Spinal cord (tissue), 10 donors: ENCODE results near the gene SYT9. TPM values are rescaled to one million over a fixed set of nuclear protein-coding genes. Genes with fewer than 3 reads are reported as not detected.
"Not testable (repeated sequence)": the region's sequence is repeated elsewhere in the genome, so short reads cannot be mapped to it uniquely, and the experiment has no call there.

Source experiments
- DNase-seq, 6 donors: peaks; one replicate each; pipeline versions ENCODE4 v3.0.0 to v3.0.0-alpha.2; 2013 to 2015; ENCODE audit warnings: low spot score in 6 of 6, low read depth in 4 of 6
- H3K27ac ChIP-seq: one replicate; pipeline ENCODE4 v1.5.1; 2013; ENCODE audit warnings: low read depth, low read length, control low read depth
- H3K27me3 ChIP-seq: one replicate; pipeline ENCODE4 v1.6.1; 2013; ENCODE audit warnings: low read length; ENCODE audit not compliant: control insufficient read depth, insufficient read depth
- H3K36me3 ChIP-seq: one replicate; pipeline ENCODE4 v1.6.1; 2013; ENCODE audit warnings: low read length; ENCODE audit not compliant: control insufficient read depth, insufficient read depth
- H3K4me1 ChIP-seq: one replicate; pipeline ENCODE4 v1.6.1; 2013; ENCODE audit warnings: low read length; ENCODE audit not compliant: control insufficient read depth, insufficient read depth
- H3K4me3 ChIP-seq: one replicate; pipeline ENCODE4 v1.5.1; 2013; ENCODE audit warnings: low read depth, low read length, control low read depth
- H3K9me3 ChIP-seq: one replicate; pipeline ENCODE4 v1.6.1; 2013; ENCODE audit warnings: low read length; ENCODE audit not compliant: control insufficient read depth, insufficient read depth
- WGBS: methylation state at CpG from one replicate; pipeline ENCODE4 v1.1.5; 2013; ENCODE audit warnings: missing lambda C conversion rate; ENCODE audit not compliant: insufficient coverage; 5-methylcytosine and 5-hydroxymethylcytosine counted together
- polyA plus RNA-seq, 2 donors: library from polyadenylated mRNA; unstranded; fragments of 120-200 nt; gene quantifications; one replicate each; pipeline ENCODE4 v1.2.1, GENCODE V29; 2013; ENCODE audit not compliant: insufficient read length in 2 of 2
- total RNA-seq, 2 donors: library from RNA; depleted of rRNA in 1 of 2; stranded (reverse); fragments of 120-200 nt in 1 of 2; fragments of >200 nt in 1 of 2; gene quantifications; one replicate each; pipeline versions ENCODE4 v1.2.3 to v1.2.4, GENCODE V29; 2013 to 2014
- donor health status: healthy.

The SYT9 gene
- total and polyA plus RNA-seq, 4 donors = 10.1 to 22.5 (median 14.6) TPM

DNA sequence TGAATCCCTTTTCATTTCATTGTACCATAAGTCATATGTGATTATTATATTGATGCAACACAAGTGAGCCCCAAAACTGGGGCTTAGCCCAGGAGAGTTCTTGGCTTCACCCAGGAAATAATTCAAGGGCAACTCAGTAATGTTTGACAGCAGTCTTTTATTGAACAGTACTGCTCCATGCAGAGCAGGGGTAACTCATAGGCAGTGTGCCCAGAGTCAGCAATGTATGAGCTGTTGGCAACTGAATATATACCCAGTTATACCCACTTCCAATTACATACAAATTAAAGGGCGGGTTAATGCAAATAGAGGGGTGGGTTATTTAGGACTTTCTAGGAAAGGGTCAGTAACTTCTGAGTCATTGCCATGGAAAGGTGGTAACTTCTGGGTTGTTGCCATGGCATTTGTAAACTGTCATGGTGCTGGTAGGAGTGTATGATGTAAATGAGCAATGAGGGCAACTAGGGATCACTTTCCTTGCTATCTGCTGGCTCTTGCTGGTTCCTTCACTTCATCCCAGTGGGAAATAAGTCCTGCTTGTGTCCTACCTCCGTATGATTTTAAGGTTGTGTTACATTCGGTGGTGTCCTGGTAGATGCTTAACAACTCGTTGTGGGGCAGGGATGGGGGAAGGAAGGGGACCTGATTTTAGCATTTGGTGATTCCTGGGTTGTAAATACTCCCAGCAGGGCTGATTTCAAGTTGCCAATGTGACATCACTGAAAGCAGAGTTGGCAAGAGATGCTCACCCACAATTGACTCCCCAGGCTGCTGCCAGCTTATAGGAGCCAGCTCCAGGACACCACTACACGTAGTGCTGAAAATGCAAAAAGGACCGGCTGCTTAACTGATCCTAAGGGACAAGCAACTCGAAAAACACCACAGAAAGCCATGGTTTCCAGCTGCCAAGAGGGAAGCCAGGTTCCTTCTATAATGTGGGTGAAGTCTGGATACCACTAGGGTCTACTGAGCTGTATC is 70.1 kb downstream of the SYT9 start:
- H3K27ac ChIP-seq = no peak overlapping the region
- H3K9me3 ChIP-seq = no peaks in the 10 kb centered on the region
- no peaks in the 10 kb centered on the region for H3K36me3 ChIP-seq
- peaks cover 2% of the 10 kb centered on the region for H3K4me1 ChIP-seq
- no peak overlapping the region for H3K4me3 ChIP-seq
- 46% methylated on average over 6 of the region's 7 CpGs for WGBS
- no peaks in the 10 kb centered on the region for H3K27me3 ChIP-seq
- DNase-seq = peak in 3 of 6 donors; percentile 39 to 67 (median 53)

DNA sequence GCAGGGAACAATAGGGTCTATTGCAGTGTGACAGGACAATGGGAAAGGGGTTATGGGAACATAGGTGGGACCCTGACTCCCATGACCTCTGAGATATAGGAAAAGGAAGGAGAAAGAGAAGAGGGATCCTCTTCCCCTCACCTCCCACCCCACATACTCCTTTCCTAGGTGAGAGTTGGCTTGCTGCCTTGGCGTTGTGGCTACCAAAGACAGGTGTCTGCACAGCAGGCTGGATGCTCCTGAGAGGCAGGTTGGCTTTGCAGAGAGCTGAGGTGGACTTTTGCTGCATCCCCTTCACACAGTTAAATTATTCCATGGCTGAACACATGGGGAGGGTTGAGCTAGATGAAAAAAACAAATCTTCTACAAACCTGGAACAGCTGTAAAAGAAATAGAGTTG is 80.7 kb downstream of the SYT9 start:
- WGBS = no CpG with 5 or more reads among the region's 1 CpG
- no peak for DNase-seq
- no peaks in the 10 kb centered on the region for H3K9me3 ChIP-seq
- H3K4me1 ChIP-seq = no peaks in the 10 kb centered on the region
- no peaks in the 10 kb centered on the region for H3K36me3 ChIP-seq
- H3K27ac ChIP-seq = no peak overlapping the region
- H3K4me3 ChIP-seq = no peak overlapping the region
- H3K27me3 ChIP-seq = no peaks in the 10 kb centered on the region

DNA sequence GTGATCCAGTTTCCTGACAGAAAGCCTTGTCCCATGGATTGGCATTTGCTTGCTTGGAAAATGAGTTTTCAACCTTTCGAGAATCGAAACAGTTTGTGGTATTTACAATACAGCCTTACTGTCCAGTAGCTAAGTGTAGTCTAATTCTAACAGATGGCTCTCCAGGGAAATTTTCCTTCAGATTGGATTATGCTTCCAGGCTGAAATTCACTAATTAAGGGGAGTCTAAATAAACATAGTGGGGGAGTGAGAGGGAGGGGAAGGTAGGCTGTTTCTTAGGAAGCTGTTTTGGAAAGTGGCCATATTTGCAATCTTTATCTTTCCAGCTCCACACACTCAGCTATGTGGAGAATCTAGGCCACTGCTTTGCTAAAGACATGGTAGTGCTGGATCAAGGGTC is 81.3 kb downstream of the SYT9 start:
- H3K27ac ChIP-seq = no peak overlapping the region
- WGBS = no CpG with 5 or more reads among the region's 2 CpGs

DNA sequence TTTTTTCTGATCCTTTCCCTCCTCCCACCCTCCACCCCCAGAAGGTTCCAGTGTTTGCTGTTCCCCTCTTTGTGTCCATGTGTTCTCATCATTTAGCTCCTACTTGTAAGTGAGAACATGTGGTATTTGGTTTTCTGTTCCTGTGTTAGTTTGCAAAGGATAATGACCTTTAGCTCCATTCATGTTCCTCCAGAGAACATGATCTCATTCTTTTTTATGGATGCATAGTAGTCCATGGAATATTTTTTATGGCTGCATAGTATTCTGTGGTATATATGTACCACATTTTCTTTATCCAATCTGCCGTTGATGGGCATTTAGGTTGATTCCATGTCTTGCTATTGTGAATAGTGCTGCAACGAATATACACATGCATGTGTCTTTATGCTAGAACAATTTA is 83.7 kb downstream of the SYT9 start:
- no CpG with 5 or more reads among the region's 2 CpGs for WGBS
- not testable (repeated sequence) for H3K9me3 ChIP-seq, H3K4me1 ChIP-seq, DNase-seq, H3K27ac ChIP-seq, H3K4me3 ChIP-seq, H3K36me3 ChIP-seq, H3K27me3 ChIP-seq

More for the DNA sequence above, 81.3 kb downstream of the SYT9 start:
- Histone ChIP-seq H3K9me3 (no peaks in the 10 kb centered on the region), H3K36me3 (no peaks in the 10 kb centered on the region), H3K4me1 (no peaks in the 10 kb centered on the region), H3K4me3 (no peak overlapping the region), H3K27me3 (no peaks in the 10 kb centered on the region)
- DNase-seq = peak in 1 of 6 donors; percentile 79

DNA sequence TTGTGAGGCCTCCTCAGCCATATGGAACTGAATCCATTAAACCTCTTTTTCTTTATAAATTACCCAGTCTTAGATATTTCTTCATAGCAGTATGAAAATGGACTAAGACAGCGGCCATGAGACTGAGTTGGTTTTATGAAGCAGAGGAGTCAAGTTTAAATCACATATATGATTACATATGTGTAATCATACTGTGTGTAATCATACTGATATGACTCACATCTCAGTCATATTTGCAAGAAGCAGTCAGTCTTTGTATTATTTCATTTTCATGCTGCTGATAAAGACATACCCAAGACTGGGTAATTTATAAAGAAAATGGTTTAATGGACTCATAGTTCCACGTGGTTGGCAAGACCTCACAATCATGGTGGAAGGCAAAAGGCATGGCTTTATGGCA is 89.8 kb downstream of the SYT9 start:
- DNase-seq = no peak
- no peaks in the 10 kb centered on the region for H3K4me1 ChIP-seq
- H3K36me3 ChIP-seq = no peaks in the 10 kb centered on the region
- no peaks in the 10 kb centered on the region for H3K27me3 ChIP-seq
- no peak overlapping the region for H3K27ac ChIP-seq
- H3K9me3 ChIP-seq = no peaks in the 10 kb centered on the region
- no peak overlapping the region for H3K4me3 ChIP-seq
- WGBS = no CpG with 5 or more reads among the region's 2 CpGs

DNA sequence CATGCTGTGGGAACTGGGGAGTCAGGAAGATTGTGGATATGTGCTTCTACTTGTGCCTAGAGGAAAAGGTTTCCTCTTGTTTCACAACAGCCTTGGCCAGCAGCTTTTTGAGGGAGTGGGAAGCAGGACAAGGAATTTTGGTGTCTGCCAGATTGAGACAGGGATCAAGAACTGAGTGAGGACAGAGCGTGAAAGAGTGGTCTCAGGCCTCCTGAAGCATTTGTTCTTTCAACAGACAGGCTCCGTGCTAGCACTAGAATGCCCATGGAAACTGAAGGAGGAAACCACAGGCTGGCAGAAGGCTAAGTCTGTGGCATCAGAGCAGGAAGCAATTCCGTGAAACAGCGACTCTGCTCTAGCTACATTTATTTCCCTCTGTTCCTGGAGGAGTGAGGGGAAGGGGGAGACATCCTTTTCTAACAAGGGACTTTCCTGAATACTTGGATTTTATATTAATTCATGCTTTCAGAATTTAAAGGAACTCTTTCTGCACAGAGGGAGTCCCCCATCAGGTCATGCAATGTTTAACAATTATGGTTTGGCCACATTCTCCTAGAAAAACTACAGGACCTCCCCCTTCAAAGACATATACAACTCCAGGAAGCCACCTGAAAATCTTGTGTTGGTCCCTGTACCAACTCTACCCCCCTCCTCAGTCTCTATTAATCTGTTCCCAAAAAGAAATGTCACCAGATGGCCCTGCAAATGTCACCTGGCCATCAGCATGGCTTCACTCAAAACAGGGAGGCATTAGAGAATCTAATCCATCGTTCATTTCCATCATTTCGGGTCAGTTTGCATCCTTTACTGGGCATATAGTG is 96.1 kb downstream of the SYT9 start:
- peak in 1 of 6 donors; percentile 3 for DNase-seq
- H3K9me3 ChIP-seq = no peaks in the 10 kb centered on the region
- peaks cover 4% of the 10 kb centered on the region for H3K4me1 ChIP-seq
- no peaks in the 10 kb centered on the region for H3K27me3 ChIP-seq
- no peak overlapping the region for H3K4me3 ChIP-seq
- no peak overlapping the region for H3K27ac ChIP-seq
- H3K36me3 ChIP-seq = no peaks in the 10 kb centered on the region
- 60% methylated on average over 2 of the region's 6 CpGs for whole genome bisulfite sequencing

DNA sequence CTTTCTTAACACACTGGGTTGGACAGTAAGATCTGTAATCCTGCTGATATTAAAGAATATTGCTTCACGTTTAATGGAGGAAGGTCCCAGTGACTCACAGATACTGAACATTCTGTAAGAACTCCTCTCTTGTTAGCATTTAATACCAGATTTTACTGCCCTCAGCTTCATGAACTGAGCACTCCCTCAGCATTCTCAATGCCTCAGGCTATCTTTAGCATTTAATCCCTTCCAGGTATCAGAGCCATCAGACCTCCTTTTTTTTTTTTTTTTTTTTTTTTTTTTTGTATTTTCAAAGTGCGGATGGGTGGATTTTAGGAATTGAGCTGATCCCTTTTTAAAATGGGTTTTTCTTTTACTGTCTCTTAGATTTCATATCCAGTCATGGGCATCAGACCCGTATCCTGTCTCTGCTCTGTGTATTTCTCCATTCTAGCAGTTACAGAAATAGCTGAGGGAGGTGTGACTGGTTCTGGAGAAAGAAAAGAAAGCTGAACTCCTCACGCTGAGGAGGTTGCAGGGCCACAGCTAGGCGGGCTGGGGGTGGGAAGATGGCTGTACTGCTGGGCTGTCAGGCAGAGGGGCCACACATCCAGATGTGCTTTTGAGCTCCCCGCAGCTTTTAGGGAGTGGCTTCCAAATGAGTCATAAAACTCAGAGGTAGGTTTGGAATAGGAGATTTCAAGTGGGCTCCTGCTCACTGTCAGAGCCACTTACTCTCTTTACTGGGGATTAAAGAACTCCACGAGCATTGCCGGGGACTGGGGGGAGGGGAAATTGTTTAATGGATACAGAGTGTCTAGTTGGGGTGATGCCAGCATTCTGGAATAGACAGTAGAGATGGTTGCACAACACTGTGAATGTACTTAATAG is 97.0 kb downstream of the SYT9 start:
- peak in 2 of 6 donors; percentile 11 to 48 for DNase-seq
- Histone ChIP-seq H3K27ac (no peak overlapping the region), H3K36me3 (no peaks in the 10 kb centered on the region), H3K27me3 (no peaks in the 10 kb centered on the region), H3K4me1 (peaks cover 4% of the 10 kb centered on the region), H3K4me3 (no peak overlapping the region), H3K9me3 (no peaks in the 10 kb centered on the region)
- 41% methylated on average over 5 of the region's 8 CpGs for WGBS

DNA sequence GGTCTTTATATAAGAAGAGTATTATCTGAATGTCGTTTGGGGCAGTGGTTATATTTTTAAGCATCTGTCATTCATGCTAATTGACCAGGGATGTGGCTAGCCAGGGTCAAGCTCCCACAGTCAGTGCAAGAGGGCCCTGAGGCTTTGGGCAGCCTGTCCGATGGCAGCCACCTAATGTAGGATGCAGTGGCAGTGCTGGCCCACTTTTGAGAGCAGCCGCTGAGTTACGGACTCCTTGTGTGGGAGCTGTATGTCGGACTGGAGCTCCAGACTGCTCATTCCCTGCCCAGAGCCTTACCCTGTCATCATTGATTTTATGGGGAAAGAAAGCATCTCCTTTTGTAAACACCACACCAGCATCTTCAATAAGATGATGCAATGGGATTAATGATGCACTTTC is 99.5 kb downstream of the SYT9 start:
- no peak for DNase-seq
- H3K27me3 ChIP-seq = no peaks in the 10 kb centered on the region
- no peak overlapping the region for H3K4me3 ChIP-seq
- H3K9me3 ChIP-seq = no peaks in the 10 kb centered on the region
- WGBS = 63% methylated on average over 2 of the region's 5 CpGs
- H3K36me3 ChIP-seq = no peaks in the 10 kb centered on the region
- no peak overlapping the region for H3K27ac ChIP-seq
- H3K4me1 ChIP-seq = peaks cover 4% of the 10 kb centered on the region

DNA sequence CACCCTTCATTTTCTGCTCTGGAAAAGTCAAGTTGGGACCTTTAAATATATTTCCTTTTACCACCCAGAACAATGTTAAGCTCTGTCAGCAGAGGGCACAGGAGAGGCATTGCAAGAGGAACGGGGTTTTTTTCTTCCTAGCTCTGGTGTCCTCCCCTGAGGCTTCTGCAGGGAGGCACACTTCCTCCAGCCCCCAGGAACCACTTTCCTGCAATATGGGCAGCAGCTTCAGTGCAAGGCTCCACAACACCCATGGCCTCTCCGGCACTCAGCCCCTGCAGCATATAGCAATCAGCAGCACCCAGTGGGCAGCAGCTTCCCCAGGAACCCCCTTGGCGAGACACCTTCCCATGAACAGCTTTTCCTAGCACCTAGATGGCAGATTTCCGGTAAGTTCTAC is 101.4 kb downstream of the SYT9 start:
- H3K27ac ChIP-seq = no peak overlapping the region
- no peaks in the 10 kb centered on the region for H3K36me3 ChIP-seq
- no peak for DNase-seq
- H3K27me3 ChIP-seq = no peaks in the 10 kb centered on the region
- no peaks in the 10 kb centered on the region for H3K9me3 ChIP-seq
- WGBS = 73% methylated on average over 4 of the region's 4 CpGs
- peaks cover 4% of the 10 kb centered on the region for H3K4me1 ChIP-seq
- H3K4me3 ChIP-seq = no peak overlapping the region
